8988T (cell line): ENCODE data around the gene INAVA.
"Not testable (repeated sequence)": the region's sequence is repeated elsewhere in the genome, so short reads cannot be mapped to it uniquely, and the experiment has no call there.

Source experiments
- DNase-seq: peaks from one replicate; pipeline ENCODE4 v3.0.0; 2011

Gene INAVA

DNA sequence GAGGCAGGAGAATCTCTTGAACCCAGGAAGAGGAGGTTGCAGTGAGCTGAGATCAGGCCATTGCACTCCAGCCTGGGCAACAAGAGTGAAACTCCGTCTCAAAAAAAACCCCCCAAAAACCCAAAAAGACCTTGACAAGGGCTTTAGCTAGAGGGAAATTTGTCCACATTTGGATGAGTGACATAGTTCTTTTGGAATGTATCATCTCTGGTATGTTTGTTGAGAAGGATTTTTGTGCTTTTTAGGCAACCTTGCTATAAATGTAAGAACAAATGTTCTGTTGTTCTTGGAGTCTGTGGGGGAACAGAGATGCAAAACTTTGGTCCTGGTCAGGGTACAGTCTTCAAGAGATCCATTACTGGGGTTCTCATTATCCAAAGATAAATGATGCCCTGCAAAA is 28.9 kb downstream of the INAVA start:
- DNase-seq = no peak

- no peak for DNase-seq
Observed at GRCh38 chr1:200925831-200926230, 31.1 kb downstream of the INAVA start.

GRCh38 chr1:200929530-200930278 is 35.0 kb downstream of the INAVA start:
- no peak for DNase-seq

DNA sequence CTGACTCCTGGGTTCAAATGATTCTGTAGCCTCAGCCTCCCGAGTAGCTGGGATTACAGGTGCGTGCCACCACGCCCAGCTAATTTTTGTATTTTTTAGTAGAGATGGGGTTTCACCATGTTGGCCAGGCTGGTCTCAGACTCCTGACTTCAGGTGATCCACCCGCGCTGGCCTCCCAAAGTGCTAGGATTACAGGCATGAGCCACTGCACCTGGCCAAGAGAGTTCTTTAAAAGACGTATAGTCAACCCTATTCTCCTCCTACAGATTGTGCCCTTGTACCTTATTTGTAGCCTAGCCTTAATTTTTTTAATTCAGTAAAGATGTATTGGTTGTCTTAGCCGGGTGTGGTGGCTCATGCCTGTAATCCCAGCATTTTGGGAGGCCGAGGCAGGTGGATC is 35.6 kb downstream of the INAVA start:
- not testable (repeated sequence) for DNase-seq

- no peak for DNase-seq
Observed at GRCh38 chr1:200931776-200932175, 37.1 kb downstream of the INAVA start.

GRCh38 chr1:200934676-200935245 is 40.1 kb downstream of the INAVA start:
- no peak for DNase-seq

GRCh38 chr1:200935286-200935962 is 40.7 kb downstream of the INAVA start:
- not testable (repeated sequence) for DNase-seq

- DNase-seq = no peak
Observed at GRCh38 chr1:200938955-200939354, 44.3 kb downstream of the INAVA start.

- DNase-seq = no peak
Observed at GRCh38 chr1:200945111-200945510, 50.4 kb downstream of the INAVA start.

- DNase-seq = no peak
Observed at GRCh38 chr1:200947059-200947566, 52.4 kb downstream of the INAVA start.

DNA sequence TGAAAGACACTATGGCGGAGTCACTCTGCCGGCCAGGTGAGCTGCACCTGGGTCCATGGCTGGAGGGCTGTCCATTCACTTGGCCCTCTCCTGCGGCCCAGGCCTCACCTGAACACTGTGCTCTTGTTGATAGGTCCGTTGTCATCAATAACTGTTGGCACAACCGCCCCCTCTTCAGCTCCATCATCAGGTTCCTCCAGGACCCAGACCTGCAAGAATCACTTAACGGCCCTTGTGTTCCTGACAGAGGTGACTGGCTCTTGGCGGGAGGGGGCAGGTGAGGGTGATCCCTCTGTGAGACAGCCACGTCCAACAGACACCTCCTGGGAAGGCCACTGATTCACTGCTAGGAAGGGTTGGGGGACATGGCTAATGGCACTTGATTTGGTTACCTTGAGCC is 54.9 kb downstream of the INAVA start:
- no peak for DNase-seq

GRCh38 chr1:200951016-200951415 is 56.3 kb downstream of the INAVA start:
- DNase-seq = no peak

GRCh38 chr1:200954434-200954833 is 59.7 kb downstream of the INAVA start:
- DNase-seq = no peak

DNA sequence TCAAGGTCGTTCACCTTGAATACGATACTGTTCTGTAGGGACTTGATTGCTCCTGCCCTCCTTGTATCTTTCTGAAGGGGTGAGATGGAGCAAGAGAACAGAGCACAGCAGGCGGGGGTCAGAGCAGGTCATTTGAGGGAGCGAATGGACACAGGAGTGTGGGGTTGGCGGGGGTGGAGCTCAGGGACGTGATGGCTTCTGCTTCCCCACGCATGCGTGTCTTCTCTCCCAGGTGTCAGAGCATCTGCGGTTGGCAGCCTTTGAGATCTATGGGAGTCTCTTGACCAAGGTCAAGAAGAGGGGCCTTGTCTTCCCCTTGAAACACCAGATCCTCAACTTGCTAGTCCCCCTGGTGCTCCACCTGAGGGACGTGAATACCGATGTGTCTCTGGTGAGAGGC is 63.9 kb downstream of the INAVA start:
- no peak for DNase-seq

DNA sequence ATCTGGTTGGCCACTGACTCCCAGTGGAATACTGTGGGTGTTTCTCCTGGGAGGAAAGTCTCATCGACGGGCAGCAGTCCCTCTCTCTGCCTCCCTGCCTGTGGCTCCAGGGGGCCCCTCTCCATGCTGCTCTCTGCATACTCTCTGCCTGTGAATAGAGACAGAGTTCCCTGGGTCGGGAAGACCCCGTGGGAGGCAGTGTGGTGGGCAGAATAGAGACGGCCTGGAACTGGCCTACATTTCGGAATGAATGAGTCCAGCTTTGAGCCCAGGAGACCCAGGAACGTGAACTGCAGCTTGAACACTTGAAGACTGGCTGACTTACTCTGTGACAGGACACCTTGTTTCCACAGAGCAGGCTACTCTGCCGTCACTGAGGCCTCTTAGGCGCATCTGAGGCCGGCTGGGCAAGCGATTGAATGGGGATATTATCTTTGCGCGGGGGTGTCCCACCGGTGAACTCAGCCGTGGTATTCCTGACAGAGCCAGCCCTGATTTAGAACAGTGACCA is 64.8 kb downstream of the INAVA start:
- no peak for DNase-seq

GRCh38 chr1:200960236-200960947 is 65.7 kb downstream of the INAVA start:
- DNase-seq = no peak

DNA sequence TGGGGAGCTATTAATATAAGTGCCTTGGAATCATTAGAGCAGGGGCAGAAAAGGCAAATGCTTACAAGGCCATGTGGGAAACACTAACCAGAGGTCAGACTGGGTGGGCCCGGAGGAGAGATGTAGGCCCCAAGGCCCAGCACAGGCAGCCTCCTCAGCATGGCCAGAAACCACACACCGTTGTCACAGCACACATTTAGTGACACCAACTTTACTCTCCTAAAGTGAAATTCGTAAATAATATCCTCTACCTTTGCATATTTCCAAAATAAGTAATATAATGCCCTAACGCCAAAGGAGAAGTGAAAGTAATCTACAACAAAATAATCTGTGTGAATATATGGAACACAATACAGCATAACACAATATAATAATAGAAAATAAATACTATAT is 66.2 kb downstream of the INAVA start:
- no peak for DNase-seq

DNA sequence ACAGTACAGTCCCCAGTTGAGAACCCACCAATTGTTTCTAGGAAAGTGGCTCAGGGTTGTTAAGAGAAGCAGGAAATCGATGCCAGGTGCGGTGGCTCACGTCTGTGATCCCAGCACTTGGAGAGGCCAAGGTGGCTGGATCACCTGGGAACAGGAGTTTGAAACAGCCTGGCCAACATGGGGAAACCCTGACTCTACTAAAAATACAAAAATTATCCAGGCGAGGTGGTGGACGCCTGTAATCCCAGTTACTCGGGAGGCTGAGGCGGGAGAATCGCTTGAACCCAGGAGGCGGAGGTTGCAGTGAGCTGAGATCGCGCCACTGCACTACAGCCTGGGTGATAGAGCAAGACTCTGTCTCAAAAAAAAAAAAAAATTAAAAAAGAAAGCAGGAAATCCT is 67.5 kb downstream of the INAVA start:
- not testable (repeated sequence) for DNase-seq

DNA sequence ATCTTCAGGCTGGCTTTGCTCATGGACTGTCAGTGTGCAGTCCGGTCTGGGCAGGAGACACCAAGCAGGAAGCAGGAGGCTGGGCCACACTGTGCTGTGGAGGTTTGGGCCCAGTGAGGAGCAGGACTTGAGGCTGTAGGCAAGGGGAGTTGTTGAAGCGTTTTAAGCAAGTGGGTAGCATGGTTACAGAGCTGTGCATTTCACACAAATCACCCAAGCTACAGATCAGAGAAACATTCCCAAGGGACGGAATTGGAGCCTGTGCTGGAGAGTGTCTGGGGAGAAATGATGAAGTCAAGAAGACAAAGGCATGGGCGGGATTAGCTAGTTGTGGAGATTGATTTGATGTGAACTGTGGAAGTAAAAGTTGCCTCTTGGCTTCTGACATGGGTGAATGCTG is 67.9 kb downstream of the INAVA start:
- DNase-seq = no peak

DNA sequence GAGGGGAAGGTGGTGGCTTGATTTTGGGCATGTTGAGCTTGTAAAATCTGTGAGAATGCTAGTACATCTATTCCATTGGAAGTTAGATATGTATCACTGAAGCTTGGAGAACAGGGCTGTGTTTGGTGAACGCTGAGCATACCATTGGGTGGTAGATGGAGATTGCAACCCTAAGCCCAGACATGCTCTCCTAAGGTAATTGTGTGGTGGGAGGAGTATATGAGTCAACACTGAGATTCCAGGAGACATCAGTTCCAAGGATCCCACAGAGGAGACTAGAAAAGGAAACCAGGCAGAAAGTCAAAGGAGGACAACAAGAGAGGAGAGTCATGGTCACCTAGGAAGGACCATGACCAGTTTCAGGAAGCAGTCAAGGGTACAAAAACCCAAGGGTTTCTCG is 68.4 kb downstream of the INAVA start:
- no peak for DNase-seq

GRCh38 chr1:200963888-200964287 is 69.2 kb downstream of the INAVA start:
- not testable (repeated sequence) for DNase-seq
